ENCODE data around the gene RIMS3.

RIMS3 gene

DNA sequence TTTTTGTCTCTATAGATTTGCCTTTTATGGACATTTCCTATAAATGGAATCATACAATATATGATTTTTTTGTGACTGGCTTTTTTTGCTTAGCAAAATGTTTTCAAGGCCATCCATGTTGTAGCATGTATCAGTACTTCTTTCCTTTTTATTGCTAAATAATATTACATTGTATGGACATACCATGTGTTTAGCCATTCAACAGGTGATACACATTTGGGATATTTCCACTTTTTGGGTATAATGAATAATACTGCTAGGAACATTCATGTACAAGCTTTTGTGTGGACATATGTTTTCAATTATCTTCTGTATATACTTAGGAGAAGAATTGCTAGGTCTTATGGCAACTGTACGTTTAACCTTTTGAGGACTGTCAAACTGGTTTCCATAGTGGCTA is 47.4 kb downstream of the RIMS3 start:
- Histone ChIP-seq H3K36me3 (ENCODE audit: low read length) (no peaks in the 10 kb centered on the region), H3K27me3 (ENCODE audit: low read length) (no peaks in the 10 kb centered on the region), H3K4me3 (ENCODE audit: insufficient read depth, low read length, poor library complexity, severe bottlenecking) (no peak overlapping the region), H4K20me1 (ENCODE audit: low read depth, low read length) (no peaks in the 10 kb centered on the region), H3K4me2 (ENCODE audit: low read depth, low read length, poor library complexity, severe bottlenecking) (no peak overlapping the region), H3F3A (ENCODE audit: insufficient read depth) (no peaks in the 10 kb centered on the region), H3K9me3 (ENCODE audit: insufficient read depth, low read length) (no peaks in the 10 kb centered on the region), H3K9ac (ENCODE audit: low read length) (no peak overlapping the region), H2AFZ (ENCODE audit: low read depth, low read length, severe bottlenecking) (no peak overlapping the region), H3K27ac (ENCODE audit: low read depth, low read length) (no peak overlapping the region), H3K79me2 (ENCODE audit: insufficient read depth, low read length) (no peaks in the 10 kb centered on the region), H3K9me2 (replicated peaks; ENCODE audit: insufficient read depth, low read length) (no peaks in the 10 kb centered on the region)
- TF ChIP-seq, protein P1, sequence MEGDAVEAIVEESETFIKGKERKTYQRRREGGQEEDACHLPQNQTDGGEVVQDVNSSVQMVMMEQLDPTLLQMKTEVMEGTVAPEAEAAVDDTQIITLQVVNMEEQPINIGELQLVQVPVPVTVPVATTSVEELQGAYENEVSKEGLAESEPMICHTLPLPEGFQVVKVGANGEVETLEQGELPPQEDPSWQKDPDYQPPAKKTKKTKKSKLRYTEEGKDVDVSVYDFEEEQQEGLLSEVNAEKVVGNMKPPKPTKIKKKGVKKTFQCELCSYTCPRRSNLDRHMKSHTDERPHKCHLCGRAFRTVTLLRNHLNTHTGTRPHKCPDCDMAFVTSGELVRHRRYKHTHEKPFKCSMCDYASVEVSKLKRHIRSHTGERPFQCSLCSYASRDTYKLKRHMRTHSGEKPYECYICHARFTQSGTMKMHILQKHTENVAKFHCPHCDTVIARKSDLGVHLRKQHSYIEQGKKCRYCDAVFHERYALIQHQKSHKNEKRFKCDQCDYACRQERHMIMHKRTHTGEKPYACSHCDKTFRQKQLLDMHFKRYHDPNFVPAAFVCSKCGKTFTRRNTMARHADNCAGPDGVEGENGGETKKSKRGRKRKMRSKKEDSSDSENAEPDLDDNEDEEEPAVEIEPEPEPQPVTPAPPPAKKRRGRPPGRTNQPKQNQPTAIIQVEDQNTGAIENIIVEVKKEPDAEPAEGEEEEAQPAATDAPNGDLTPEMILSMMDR (IDR thresholded peaks at IDR 0.05; ENCODE audit: insufficient read depth, low read length, poor library complexity, severe bottlenecking) = no peak
- TF ChIP-seq EZH2phosphoT487 (conservative IDR thresholded peaks at IDR 0.05; ENCODE audit: low read length) = no peak

DNA sequence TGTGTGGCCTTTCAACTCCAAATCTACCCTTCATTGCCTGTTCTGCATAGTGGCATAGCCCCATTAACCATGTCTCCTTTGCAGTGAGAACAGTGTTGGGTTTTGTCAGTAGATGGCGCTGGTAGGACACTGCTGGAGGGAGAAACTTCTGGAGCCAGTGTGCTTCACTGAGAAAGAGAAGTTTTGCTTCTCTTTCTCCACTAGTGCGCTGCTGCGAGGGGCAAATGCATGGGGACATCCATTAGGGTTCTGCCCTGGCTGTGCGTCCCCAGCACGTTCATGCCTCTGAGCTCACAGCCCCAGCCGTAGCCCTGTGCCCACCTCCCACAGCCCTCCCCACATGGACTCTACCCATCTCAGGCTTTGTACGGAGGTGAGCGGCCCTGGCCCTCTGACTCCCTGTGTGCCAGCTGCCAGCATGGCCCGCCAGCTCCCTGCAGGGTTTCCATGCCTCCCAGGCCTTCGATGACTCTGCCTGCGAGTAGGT is 53.1 kb downstream of the RIMS3 start:
- Histone ChIP-seq H3K9me2 (replicated peaks; ENCODE audit: insufficient read depth, low read length) (no peaks in the 10 kb centered on the region), H2AFZ (ENCODE audit: low read depth, low read length, severe bottlenecking) (no peak overlapping the region), H3K4me3 (ENCODE audit: insufficient read depth, low read length, poor library complexity, severe bottlenecking) (no peak overlapping the region), H3K36me3 (ENCODE audit: low read length) (no peaks in the 10 kb centered on the region), H3K9me3 (ENCODE audit: insufficient read depth, low read length) (0 out of 2 replicates have a peak, but pooled peaks cover 3% of the 10 kb centered on the region), H3K27me3 (ENCODE audit: low read length) (no peaks in the 10 kb centered on the region), H3F3A (ENCODE audit: insufficient read depth) (no peaks in the 10 kb centered on the region), H3K4me2 (ENCODE audit: low read depth, low read length, poor library complexity, severe bottlenecking) (no peak overlapping the region), H3K27ac (ENCODE audit: low read depth, low read length) (no peak overlapping the region), H3K9ac (ENCODE audit: low read length) (no peak overlapping the region), H4K20me1 (ENCODE audit: low read depth, low read length) (no peaks in the 10 kb centered on the region), H3K79me2 (ENCODE audit: insufficient read depth, low read length) (no peaks in the 10 kb centered on the region)
- TF ChIP-seq EZH2phosphoT487 (conservative IDR thresholded peaks at IDR 0.05; ENCODE audit: low read length) = no peak
- TF ChIP-seq, protein P1 (IDR thresholded peaks at IDR 0.05; ENCODE audit: insufficient read depth, low read length, poor library complexity, severe bottlenecking) = peak; percentile 73

DNA sequence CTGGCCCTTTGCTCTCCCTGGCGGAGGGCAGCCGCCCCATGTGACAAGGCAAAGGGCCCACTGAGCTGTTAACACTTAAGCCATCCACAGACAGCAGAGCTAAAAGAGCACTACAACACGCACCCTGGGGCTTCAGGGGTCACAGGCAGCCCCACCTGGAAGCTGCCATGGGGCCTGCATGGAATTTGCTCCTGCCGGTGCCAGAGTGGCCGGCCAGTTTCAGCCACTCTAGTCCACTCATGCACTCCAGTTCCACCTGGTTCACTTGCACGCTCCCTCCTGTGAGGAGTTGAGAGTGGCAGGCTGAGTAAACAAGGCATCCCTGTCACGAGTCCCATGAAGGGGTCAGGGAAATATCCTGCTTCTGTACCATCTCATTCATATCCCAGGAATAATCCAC is 55.3 kb downstream of the RIMS3 start:
- Histone ChIP-seq H3K36me3 (ENCODE audit: low read length) (no peaks in the 10 kb centered on the region), H3K79me2 (ENCODE audit: insufficient read depth, low read length) (no peaks in the 10 kb centered on the region), H3K4me3 (ENCODE audit: insufficient read depth, low read length, poor library complexity, severe bottlenecking) (no peak overlapping the region), H3K4me2 (ENCODE audit: low read depth, low read length, poor library complexity, severe bottlenecking) (no peak overlapping the region), H3F3A (ENCODE audit: insufficient read depth) (no peaks in the 10 kb centered on the region), H3K27ac (ENCODE audit: low read depth, low read length) (no peak overlapping the region), H3K27me3 (ENCODE audit: low read length) (no peaks in the 10 kb centered on the region), H3K9me2 (replicated peaks; ENCODE audit: insufficient read depth, low read length) (no peaks in the 10 kb centered on the region), H3K9me3 (ENCODE audit: insufficient read depth, low read length) (0 out of 2 replicates have a peak, but pooled peaks cover 3% of the 10 kb centered on the region), H3K9ac (ENCODE audit: low read length) (no peak overlapping the region), H4K20me1 (ENCODE audit: low read depth, low read length) (no peaks in the 10 kb centered on the region), H2AFZ (ENCODE audit: low read depth, low read length, severe bottlenecking) (no peak overlapping the region)
- TF ChIP-seq, protein P1 (IDR thresholded peaks at IDR 0.05; ENCODE audit: insufficient read depth, low read length, poor library complexity, severe bottlenecking) = no peak
- no peak for TF ChIP-seq EZH2phosphoT487 (conservative IDR thresholded peaks at IDR 0.05; ENCODE audit: low read length)
